Endothelial cell of umbilical vein (primary cell): Measurements from ENCODE around the gene HSPBAP1. TPM values are rescaled to one million over a fixed set of nuclear protein-coding genes. Genes with fewer than 3 reads are reported as not detected.

ENCODE experiments used
- BruUV-seq: library from RNA; stranded (reverse); fragments of 400-500 nt; replicated peaks from 2 replicates; lab custom pipeline; 2021; lab: Mats Ljungman, UMichigan
- CTCF ChIA-PET: fragments of 300-600, 350-600 bp; sonication (Branson Sonifier 250); formaldehyde crosslinking; loops from one replicate; lab custom pipeline; 2021; ENCODE audit warnings: antibody characterized with exemption, inconsistent platforms; lab: Charles Lee
- POLR2A ChIA-PET: fragments of 300-600, 350-600 bp; sonication (Branson Sonifier 250); formaldehyde crosslinking; loops from one replicate; lab custom pipeline; 2021; ENCODE audit warnings: antibody characterized with exemption, inconsistent platforms; lab: Charles Lee
- DNase-seq: peaks from one replicate; pipeline ENCODE4 v3.0.0-alpha.2; 2011; ENCODE audit warnings: low read depth, low spot score
- FAIRE-seq: peaks from 2 replicates; lab custom pipeline; 2011; peaks lifted over from hg19 to GRCh38; lab: Jason Lieb, UNC
- H2AFZ ChIP-seq: 2 replicates; pipeline ENCODE4 v1.6.0; 2012; ENCODE audit warnings: low read depth, low read length, control low read depth, inconsistent platforms
- H3K27ac ChIP-seq: 2 replicates; pipeline ENCODE4 v1.5.1; 2011; ENCODE audit warnings: low read depth, mild to moderate bottlenecking, control low read depth, low read length, moderate library complexity; ENCODE audit not compliant: insufficient read depth
- H3K27me3 ChIP-seq, 2 experiments: 2 replicates each; pipeline versions ENCODE4 v1.6.0 to v1.6.1; 2011; ENCODE audit warnings: low read length in 2 of 2, mixed read lengths in 1 of 2; ENCODE audit not compliant: control insufficient read depth in 2 of 2, insufficient read depth in 2 of 2
- H3K36me3 ChIP-seq, 2 experiments: 2 replicates in 1 of 2; 3 replicates in 1 of 2; pipeline ENCODE4 v1.5.1; 2011; ENCODE audit warnings: low read length in 2 of 2, mild to moderate bottlenecking in 1 of 2, moderate library complexity in 1 of 2; ENCODE audit not compliant: control insufficient read depth in 2 of 2, insufficient read depth in 2 of 2; ENCODE audit errors: extremely low read depth in 1 of 2
- H3K4me1 ChIP-seq: 3 replicates; pipeline ENCODE4 v1.5.1; 2011; ENCODE audit warnings: mild to moderate bottlenecking, low read length; ENCODE audit not compliant: control insufficient read depth, insufficient read depth; ENCODE audit errors: extremely low read depth
- H3K4me2 ChIP-seq: 2 replicates; pipeline ENCODE4 v1.6.1; 2011; ENCODE audit warnings: low read length, control low read depth, mixed read lengths; ENCODE audit not compliant: insufficient read depth
- H3K4me3 ChIP-seq, 3 experiments: fragments of 200-600 bp in 1 of 3; sonication (generic), shearing (Covaris generic) in 1 of 3; replicated peaks in 1 of 3; 2 replicates each; pipeline ENCODE4 v1.5.1; 2011 to 2016; ENCODE audit warnings: control low read depth in 3 of 3, low read length in 3 of 3, mild to moderate bottlenecking in 2 of 3, inconsistent platforms in 1 of 3, low read depth in 1 of 3, moderate library complexity in 1 of 3; ENCODE audit not compliant: insufficient read depth in 1 of 3
- H3K79me2 ChIP-seq: 2 replicates; pipeline ENCODE4 v1.6.0; 2012; ENCODE audit warnings: low read length, inconsistent platforms; ENCODE audit not compliant: control insufficient read depth, insufficient read depth
- H3K9ac ChIP-seq: replicated peaks from 2 replicates; pipeline ENCODE3; 2011; ENCODE audit warnings: low read length, control low read depth; ENCODE audit not compliant: insufficient read depth; ENCODE audit errors: extremely low read depth
- H3K9me1 ChIP-seq: replicated peaks from 3 replicates; pipeline ENCODE4 v1.6.0; 2011; ENCODE audit warnings: mild to moderate bottlenecking, low read length; ENCODE audit not compliant: control insufficient read depth, insufficient read depth; ENCODE audit errors: extremely low read depth
- H3K9me3 ChIP-seq: replicated peaks from 2 replicates; pipeline ENCODE4 v1.5.1; 2012; ENCODE audit warnings: low read length, inconsistent platforms; ENCODE audit not compliant: control insufficient read depth, insufficient read depth
- H4K20me1 ChIP-seq: replicated peaks from 2 replicates; pipeline ENCODE3; 2011; ENCODE audit warnings: mild to moderate bottlenecking, low read length; ENCODE audit not compliant: control insufficient read depth, insufficient read depth; ENCODE audit errors: extremely low read depth
- EZH2 ChIP-seq: IDR thresholded peaks from 2 replicates; pipeline ENCODE4 v1.6.1; 2012; ENCODE audit warnings: borderline replicate concordance, low read depth, mild to moderate bottlenecking, moderate library complexity, low read length, inconsistent platforms; ENCODE audit not compliant: severe bottlenecking
- FOS ChIP-seq: IDR thresholded peaks from 2 replicates; pipeline ENCODE4 v1.6.1; 2011; ENCODE audit warnings: mild to moderate bottlenecking, low read length, moderate library complexity, borderline replicate concordance; ENCODE audit not compliant: insufficient read depth
- GATA2 ChIP-seq: IDR thresholded peaks from 2 replicates; pipeline ENCODE4 v1.7.0; 2011; ENCODE audit warnings: low read depth, mild to moderate bottlenecking, moderate library complexity, mixed read lengths, low read length; ENCODE audit not compliant: insufficient read length, insufficient read depth
- JUN ChIP-seq: IDR thresholded peaks from 2 replicates; pipeline ENCODE4 v1.6.1; 2011; ENCODE audit warnings: borderline replicate concordance, low read depth; ENCODE audit not compliant: insufficient read length, insufficient read depth
- MAX ChIP-seq: IDR thresholded peaks from 2 replicates; pipeline ENCODE4 v1.6.1; 2011; ENCODE audit not compliant: insufficient read depth, insufficient read length
- MYC ChIP-seq: IDR thresholded peaks from one replicate; pipeline ENCODE4 v1.6.1; 2011; ENCODE audit warnings: mild to moderate bottlenecking, low read depth, low read length
- POLR2A ChIP-seq: IDR thresholded peaks from 2 replicates; pipeline ENCODE4 v1.6.1; 2012; ENCODE audit warnings: low read depth, mild to moderate bottlenecking, control low read depth, low read length
- POLR2AphosphoS5 ChIP-seq: IDR thresholded peaks from 2 replicates; pipeline ENCODE4 v1.6.1; 2012; ENCODE audit warnings: low read depth, mild to moderate bottlenecking, control low read depth, low read length, moderate library complexity; ENCODE audit not compliant: insufficient read depth
- dilution Hi-C: fragments of 300-500 bp; cut with MboI; formaldehyde crosslinking; loops from one replicate; pipeline ENCODE4 v1.15.0; 2019; ENCODE audit warnings: low sequenced_read_pairs; ENCODE audit not compliant: extremely low pct_ligation_motif_present
- intact Hi-C: fragments of 100-400 bp; cut with micrococcal nuclease; formaldehyde crosslinking; loops from one replicate; pipeline ENCODE4 v1.10.0; 2022
- polyA plus RNA-seq, 4 experiments: library from polyadenylated mRNA; depleted of rRNA in 3 of 4; stranded (reverse) in 3 of 4; unstranded in 1 of 4; fragments of >200 nt; gene quantifications; 2 replicates each; pipeline versions ENCODE4 v1.2.1 to v1.2.3, GENCODE V29; 2011 to 2012; ENCODE audit warnings: missing spikeins in 1 of 4
- total RNA-seq: library from RNA; stranded (reverse); gene quantifications from 2 replicates; pipeline ENCODE4 v1.2.3, GENCODE V29; 2021
- TF ChIP-seq, protein P1 (sequence below), 2 donors: IDR thresholded peaks; 1 replicate in 1 of 2; 2 replicates in 1 of 2; pipeline ENCODE4 v1.5.1; 2011; ENCODE audit warnings: low read length in 2 of 2, mild to moderate bottlenecking in 2 of 2, moderate library complexity in 2 of 2, control low read depth in 1 of 2, inconsistent platforms in 1 of 2, low read depth in 1 of 2; ENCODE audit not compliant: insufficient read depth in 1 of 2; ENCODE audit errors: extremely low read depth in 1 of 2

The HSPBAP1 gene
- total and polyA plus RNA-seq, 2 donors (not counting 3 experiments of a cell fraction or from before 2014, with no cell fraction given): 5.3 to 10.6 TPM

GRCh38 chr3:122728186-122728585 is 65.4 kb downstream of the HSPBAP1 start:
- no peaks in the 10 kb centered on the region for H3K79me2 ChIP-seq
- H3K36me3 ChIP-seq: peaks cover 0 to 2% of the 10 kb centered on the region in 2 experiments
- DNase-seq (no peak), FAIRE-seq (no peak)
- H3K9ac ChIP-seq: no peak overlapping the region
- no peak overlapping the region for H3K4me2 ChIP-seq
- no peak overlapping the region for H2AFZ ChIP-seq
- H3K9me3 ChIP-seq: no peaks in the 10 kb centered on the region
- H3K9me1 ChIP-seq: no peaks in the 10 kb centered on the region
- H3K4me1 ChIP-seq: no peaks in the 10 kb centered on the region
- dilution Hi-C loops (no loop called here), intact Hi-C loops (no loop called here)
- no peaks in the 10 kb centered on the region for H4K20me1 ChIP-seq
- no peak for TF ChIP-seq MYC
- no peak for TF ChIP-seq POLR2AphosphoS5
- TF ChIP-seq MAX: no peak
- TF ChIP-seq GATA2: no peak
- TF ChIP-seq JUN: no peak
- TF ChIP-seq, protein P1, sequence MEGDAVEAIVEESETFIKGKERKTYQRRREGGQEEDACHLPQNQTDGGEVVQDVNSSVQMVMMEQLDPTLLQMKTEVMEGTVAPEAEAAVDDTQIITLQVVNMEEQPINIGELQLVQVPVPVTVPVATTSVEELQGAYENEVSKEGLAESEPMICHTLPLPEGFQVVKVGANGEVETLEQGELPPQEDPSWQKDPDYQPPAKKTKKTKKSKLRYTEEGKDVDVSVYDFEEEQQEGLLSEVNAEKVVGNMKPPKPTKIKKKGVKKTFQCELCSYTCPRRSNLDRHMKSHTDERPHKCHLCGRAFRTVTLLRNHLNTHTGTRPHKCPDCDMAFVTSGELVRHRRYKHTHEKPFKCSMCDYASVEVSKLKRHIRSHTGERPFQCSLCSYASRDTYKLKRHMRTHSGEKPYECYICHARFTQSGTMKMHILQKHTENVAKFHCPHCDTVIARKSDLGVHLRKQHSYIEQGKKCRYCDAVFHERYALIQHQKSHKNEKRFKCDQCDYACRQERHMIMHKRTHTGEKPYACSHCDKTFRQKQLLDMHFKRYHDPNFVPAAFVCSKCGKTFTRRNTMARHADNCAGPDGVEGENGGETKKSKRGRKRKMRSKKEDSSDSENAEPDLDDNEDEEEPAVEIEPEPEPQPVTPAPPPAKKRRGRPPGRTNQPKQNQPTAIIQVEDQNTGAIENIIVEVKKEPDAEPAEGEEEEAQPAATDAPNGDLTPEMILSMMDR (IDR thresholded peaks at IDR 0.05; ENCODE audit: extremely low read depth in 1 of 2, insufficient read depth in 1 of 2, low read depth in 1 of 2, low read length in 2 of 2): no peak
- TF ChIP-seq EZH2: no peak
- no peak for TF ChIP-seq FOS
- no peak for TF ChIP-seq POLR2A
- H3K27me3 ChIP-seq: no peaks in the 10 kb centered on the region
- no TSS peak for BruUV-seq
- ChIA-PET POLR2A (no interaction called here), CTCF (interaction anchor here (1.0 kb wide), 1 partner anchor 14 kb away, joined by 4 read pairs; no protein-coding TSS in a partner anchor)
- no peak overlapping the region for H3K4me3 ChIP-seq
- no peak overlapping the region for H3K27ac ChIP-seq
